Body of pancreas (tissue), 4 donors: Measurements from ENCODE around the gene KRT8.

Source experiments
- POLR2A ChIP-seq, 3 donors: fragments of 450-650 bp; IDR thresholded peaks; one replicate each; pipeline ENCODE4 v1.6.1; 2016; ENCODE audit warnings: antibody characterized with exemption in 3 of 3, mild to moderate bottlenecking in 2 of 3
- TF ChIP-seq, protein P1 (sequence below), 7 experiments: fragments of 450-650 bp in 4 of 7; fragments of 200-600 bp in 3 of 7; sonication (generic) in 3 of 7; IDR thresholded peaks; one replicate each; pipeline ENCODE4 v1.5.1; 2016 to 2019; ENCODE audit warnings: antibody characterized with exemption in 7 of 7

DNA sequence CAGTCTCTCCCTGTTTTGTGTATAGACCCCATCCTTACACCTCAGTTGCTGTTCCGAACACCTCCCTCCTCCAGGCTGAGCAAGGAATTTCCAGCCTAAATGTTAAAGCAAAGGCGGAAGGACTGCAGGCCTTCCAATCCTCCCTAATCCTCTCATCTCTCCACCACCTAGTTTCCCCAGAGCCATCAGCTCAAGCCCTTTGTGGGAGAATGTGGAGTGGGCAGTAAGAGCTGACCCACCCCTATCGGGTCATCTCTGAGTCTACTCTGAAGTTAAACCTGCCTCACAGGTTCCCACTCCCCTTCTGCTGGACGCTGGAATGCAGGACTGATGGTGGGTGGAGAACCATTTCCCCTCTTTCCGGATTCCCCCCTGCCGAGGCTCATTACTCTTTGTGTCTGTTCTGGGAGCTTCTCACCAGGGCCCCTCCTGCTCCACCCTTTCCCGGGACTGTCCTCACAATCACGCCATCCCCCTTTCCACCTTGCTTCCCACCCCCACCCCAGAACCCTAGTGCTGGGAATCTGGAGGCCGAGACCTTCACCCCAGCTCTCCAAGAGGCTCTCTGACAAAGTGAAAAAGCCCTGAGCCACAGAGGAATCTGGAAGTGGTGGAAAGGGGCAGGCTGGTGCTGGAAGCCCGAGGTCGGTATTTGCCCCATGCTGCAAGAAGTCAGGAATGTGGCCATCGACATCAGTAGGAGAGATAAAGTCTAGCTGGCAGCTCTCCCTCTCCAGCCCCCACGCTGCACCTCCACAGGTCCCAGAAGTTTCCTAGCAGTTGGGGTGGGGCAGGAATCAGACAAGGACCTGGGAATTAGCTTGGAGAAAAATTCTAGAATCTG, 40.7 kb upstream of the KRT8 start:
- TF ChIP-seq, protein P1, sequence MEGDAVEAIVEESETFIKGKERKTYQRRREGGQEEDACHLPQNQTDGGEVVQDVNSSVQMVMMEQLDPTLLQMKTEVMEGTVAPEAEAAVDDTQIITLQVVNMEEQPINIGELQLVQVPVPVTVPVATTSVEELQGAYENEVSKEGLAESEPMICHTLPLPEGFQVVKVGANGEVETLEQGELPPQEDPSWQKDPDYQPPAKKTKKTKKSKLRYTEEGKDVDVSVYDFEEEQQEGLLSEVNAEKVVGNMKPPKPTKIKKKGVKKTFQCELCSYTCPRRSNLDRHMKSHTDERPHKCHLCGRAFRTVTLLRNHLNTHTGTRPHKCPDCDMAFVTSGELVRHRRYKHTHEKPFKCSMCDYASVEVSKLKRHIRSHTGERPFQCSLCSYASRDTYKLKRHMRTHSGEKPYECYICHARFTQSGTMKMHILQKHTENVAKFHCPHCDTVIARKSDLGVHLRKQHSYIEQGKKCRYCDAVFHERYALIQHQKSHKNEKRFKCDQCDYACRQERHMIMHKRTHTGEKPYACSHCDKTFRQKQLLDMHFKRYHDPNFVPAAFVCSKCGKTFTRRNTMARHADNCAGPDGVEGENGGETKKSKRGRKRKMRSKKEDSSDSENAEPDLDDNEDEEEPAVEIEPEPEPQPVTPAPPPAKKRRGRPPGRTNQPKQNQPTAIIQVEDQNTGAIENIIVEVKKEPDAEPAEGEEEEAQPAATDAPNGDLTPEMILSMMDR (IDR thresholded peaks at IDR 0.05): no peak
- peak in 2 of 3 donors; percentile 56 to 66 for TF ChIP-seq POLR2A (IDR thresholded peaks at IDR 0.05)
